ENCODE data around the gene SPIB. TPM values are rescaled to one million over a fixed set of nuclear protein-coding genes. Genes with fewer than 3 reads are reported as not detected.

SPIB gene
- total RNA-seq, 2 donors from 2014 or later, result 6.9 TPM; not detected in 1

DNA sequence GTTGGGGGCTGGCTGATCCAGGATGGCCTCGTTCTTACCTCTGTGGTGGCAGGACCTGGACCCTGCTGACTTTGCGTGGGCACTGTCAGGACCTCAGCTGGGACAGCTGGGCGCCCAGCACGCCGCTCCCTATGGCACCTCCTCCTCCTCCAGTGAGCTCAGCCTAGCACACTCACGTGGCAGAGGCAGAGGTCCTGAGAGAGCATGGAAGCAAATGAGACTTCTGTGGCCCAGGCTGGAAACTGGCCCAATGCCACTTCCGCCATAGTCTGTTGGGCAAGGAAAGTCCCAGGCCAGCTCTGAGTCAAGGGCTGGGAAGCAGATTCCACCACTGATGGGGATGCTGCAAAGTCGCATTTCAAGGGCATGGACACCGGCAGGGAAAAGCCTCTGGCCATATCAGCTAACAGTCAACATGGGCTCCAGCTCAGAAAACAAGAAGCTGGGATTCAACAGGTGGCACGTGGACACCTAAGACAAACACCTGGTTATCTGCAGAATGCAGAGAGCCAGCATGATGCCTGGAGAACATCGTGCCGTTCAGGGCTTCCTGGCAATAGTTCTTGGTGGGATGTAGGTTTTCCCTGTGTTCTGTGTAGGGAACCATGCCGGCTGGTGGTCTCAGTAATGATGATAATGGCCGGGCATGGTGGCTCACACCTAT, 30.6 kb downstream of the SPIB start:
- intact Hi-C loops (cut with DNase I), result no loop called here
- Histone ChIP-seq H3K36me3 (replicated peaks in 1 of 2; ENCODE audit: insufficient read depth in 1 of 2, low read depth in 2 of 2) (no peaks in the 10 kb centered on the region), H3K27ac (no peak overlapping the region), H3K4me3 (no peak overlapping the region), H3K27me3 (no peaks in the 10 kb centered on the region), H3K4me1 (no peaks in the 10 kb centered on the region), H3K9me3 (no peaks in the 10 kb centered on the region)
- 48 to 56% methylated on average over 12 to 14 of the region's 14 CpGs for WGBS, 2 donors
- no peak for ATAC-seq
- TF ChIP-seq POLR2A (IDR thresholded peaks at IDR 0.05), result no peak
- TF ChIP-seq, protein P1, sequence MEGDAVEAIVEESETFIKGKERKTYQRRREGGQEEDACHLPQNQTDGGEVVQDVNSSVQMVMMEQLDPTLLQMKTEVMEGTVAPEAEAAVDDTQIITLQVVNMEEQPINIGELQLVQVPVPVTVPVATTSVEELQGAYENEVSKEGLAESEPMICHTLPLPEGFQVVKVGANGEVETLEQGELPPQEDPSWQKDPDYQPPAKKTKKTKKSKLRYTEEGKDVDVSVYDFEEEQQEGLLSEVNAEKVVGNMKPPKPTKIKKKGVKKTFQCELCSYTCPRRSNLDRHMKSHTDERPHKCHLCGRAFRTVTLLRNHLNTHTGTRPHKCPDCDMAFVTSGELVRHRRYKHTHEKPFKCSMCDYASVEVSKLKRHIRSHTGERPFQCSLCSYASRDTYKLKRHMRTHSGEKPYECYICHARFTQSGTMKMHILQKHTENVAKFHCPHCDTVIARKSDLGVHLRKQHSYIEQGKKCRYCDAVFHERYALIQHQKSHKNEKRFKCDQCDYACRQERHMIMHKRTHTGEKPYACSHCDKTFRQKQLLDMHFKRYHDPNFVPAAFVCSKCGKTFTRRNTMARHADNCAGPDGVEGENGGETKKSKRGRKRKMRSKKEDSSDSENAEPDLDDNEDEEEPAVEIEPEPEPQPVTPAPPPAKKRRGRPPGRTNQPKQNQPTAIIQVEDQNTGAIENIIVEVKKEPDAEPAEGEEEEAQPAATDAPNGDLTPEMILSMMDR (IDR thresholded peaks at IDR 0.05), result no peak
- DNase-seq, result no peak

GRCh38 chr19:50450369-50451222, 31.9 kb downstream of the SPIB start:
- H3K36me3 ChIP-seq (replicated peaks in 1 of 2; ENCODE audit: insufficient read depth in 1 of 2, low read depth in 2 of 2), result no peaks in the 10 kb centered on the region
- no peaks in the 10 kb centered on the region for H3K4me1 ChIP-seq
- no peak overlapping the region for H3K27ac ChIP-seq
- TF ChIP-seq POLR2A (IDR thresholded peaks at IDR 0.05), result no peak
- TF ChIP-seq, protein P1 (IDR thresholded peaks at IDR 0.05), result no peak
- ATAC-seq (no peak), DNase-seq (no peak)
- intact Hi-C loops (cut with DNase I), result no loop called here
- no peaks in the 10 kb centered on the region for H3K27me3 ChIP-seq
- no peaks in the 10 kb centered on the region for H3K9me3 ChIP-seq
- H3K4me3 ChIP-seq, result no peak overlapping the region
- WGBS, 2 donors, result 55 to 63% methylated on average over 15 to 29 of the region's 30 CpGs

DNA sequence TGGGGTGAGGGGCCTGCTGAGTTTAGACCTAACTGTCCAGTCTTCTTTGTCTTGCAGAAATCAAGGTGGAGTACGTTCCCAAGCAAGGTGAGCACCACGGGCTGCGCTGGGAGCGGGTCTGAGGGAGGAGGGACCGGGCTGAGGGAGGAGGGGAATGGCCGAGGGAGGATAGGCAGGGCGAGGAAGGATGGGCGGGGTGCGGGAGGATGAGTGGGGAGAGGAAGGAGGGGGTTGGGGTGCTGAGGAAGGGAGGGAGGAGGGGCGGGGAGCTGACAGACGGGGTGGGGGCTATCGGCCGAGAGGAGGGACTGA, 32.4 kb downstream of the SPIB start:
- TF ChIP-seq, protein P1 (IDR thresholded peaks at IDR 0.05), result no peak
- no peak for TF ChIP-seq POLR2A (IDR thresholded peaks at IDR 0.05)
- intact Hi-C loops (cut with DNase I), result no loop called here
- H3K36me3 ChIP-seq (replicated peaks in 1 of 2; ENCODE audit: insufficient read depth in 1 of 2, low read depth in 2 of 2), result no peaks in the 10 kb centered on the region
- no peak overlapping the region for H3K27ac ChIP-seq
- H3K27me3 ChIP-seq, result no peaks in the 10 kb centered on the region
- WGBS, 2 donors, result 46 to 50% methylated on average over 11 to 13 of the region's 13 CpGs
- H3K4me3 ChIP-seq, result no peak overlapping the region
- no peak for DNase-seq
- no peaks in the 10 kb centered on the region for H3K4me1 ChIP-seq
- no peak for ATAC-seq
- H3K9me3 ChIP-seq, result no peaks in the 10 kb centered on the region

DNA sequence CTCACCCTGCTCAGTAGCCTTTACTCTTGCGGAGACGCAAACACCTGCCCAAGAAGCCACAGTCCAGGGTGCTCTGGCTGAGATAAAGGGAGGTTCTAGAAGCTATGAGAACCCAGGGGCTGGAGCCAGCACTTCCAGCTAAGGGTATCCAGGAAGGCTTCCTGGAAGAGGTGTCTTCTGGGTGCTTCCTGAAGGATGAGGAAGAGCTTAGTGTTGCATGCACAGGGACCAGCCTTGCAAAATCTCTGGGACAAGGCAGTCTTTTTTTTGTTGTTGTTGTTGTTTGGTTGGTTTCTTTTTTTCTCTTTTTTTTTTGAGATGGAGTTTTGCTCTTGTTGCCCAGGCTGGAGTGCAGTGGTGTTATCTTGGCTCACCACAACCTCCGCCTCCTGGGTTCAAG, 34.5 kb downstream of the SPIB start:
- no peak for ATAC-seq

More for the DNA sequence above, 34.5 kb downstream of the SPIB start:
- Histone ChIP-seq H3K27ac (no peak overlapping the region), H3K9me3 (no peaks in the 10 kb centered on the region), H3K4me1 (no peaks in the 10 kb centered on the region), H3K4me3 (no peak overlapping the region), H3K27me3 (peaks cover 0 to 5% of the 10 kb centered on the region in 2 donors), H3K36me3 (replicated peaks in 1 of 2; ENCODE audit: insufficient read depth in 1 of 2, low read depth in 2 of 2) (no peaks in the 10 kb centered on the region)
- intact Hi-C loops (cut with DNase I), result no loop called here
- WGBS, 2 donors, result 85 to 92% methylated on average over 3 of the region's 3 CpGs
- no peak for TF ChIP-seq POLR2A (IDR thresholded peaks at IDR 0.05)
- TF ChIP-seq, protein P1 (IDR thresholded peaks at IDR 0.05), result no peak
- no peak for DNase-seq
